ENCODE measurements around the gene DHRS2.

GRCh38 chr14:23631702-23632460 is 4.3 kb upstream of the DHRS2 start:
- TF ChIP-seq, protein P1, sequence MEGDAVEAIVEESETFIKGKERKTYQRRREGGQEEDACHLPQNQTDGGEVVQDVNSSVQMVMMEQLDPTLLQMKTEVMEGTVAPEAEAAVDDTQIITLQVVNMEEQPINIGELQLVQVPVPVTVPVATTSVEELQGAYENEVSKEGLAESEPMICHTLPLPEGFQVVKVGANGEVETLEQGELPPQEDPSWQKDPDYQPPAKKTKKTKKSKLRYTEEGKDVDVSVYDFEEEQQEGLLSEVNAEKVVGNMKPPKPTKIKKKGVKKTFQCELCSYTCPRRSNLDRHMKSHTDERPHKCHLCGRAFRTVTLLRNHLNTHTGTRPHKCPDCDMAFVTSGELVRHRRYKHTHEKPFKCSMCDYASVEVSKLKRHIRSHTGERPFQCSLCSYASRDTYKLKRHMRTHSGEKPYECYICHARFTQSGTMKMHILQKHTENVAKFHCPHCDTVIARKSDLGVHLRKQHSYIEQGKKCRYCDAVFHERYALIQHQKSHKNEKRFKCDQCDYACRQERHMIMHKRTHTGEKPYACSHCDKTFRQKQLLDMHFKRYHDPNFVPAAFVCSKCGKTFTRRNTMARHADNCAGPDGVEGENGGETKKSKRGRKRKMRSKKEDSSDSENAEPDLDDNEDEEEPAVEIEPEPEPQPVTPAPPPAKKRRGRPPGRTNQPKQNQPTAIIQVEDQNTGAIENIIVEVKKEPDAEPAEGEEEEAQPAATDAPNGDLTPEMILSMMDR (IDR thresholded peaks at IDR 0.05), result peak; percentile 78
- TF ChIP-seq RAD21 (conservative IDR thresholded peaks at IDR 0.05 in 1 of 2, IDR thresholded peaks at IDR 0.05 in 1 of 2) (peak; percentile 71 to 81), CBX2 (IDR thresholded peaks at IDR 0.05; ENCODE audit: borderline replicate concordance, low read depth) (no peak), KDM5A (IDR thresholded peaks at IDR 0.05) (no peak), NR3C1 (IDR thresholded peaks at IDR 0.05) (no peak), SREBF2 (IDR thresholded peaks at IDR 0.05) (no peak), MAFK (IDR thresholded peaks at IDR 0.05; ENCODE audit: partially characterized antibody) (peak; percentile 46), MAX (IDR thresholded peaks at IDR 0.05) (no peak), RARB (CRISPR knock-in tag; IDR thresholded peaks at IDR 0.05) (no peak), RFX5 (IDR thresholded peaks at IDR 0.05) (no peak), REST (IDR thresholded peaks at IDR 0.05) (no peak), NFE2L2 (conservative IDR thresholded peaks at IDR 0.05; ENCODE audit: low read length) (no peak), POLR2A (IDR thresholded peaks at IDR 0.05; ENCODE audit: low read length) (no peak)
- TF ChIP-seq, protein P2, sequence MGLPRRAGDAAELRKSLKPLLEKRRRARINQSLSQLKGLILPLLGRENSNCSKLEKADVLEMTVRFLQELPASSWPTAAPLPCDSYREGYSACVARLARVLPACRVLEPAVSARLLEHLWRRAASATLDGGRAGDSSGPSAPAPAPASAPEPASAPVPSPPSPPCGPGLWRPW (IDR thresholded peaks at IDR 0.05), result no peak
